Activated naive CD4-positive, alpha-beta T cell treated with anti-CD3 and anti-CD28 coated beads, Interleukin-2, amount 10 ng/mL, durations not matched to agents 7 days and 5 days (primary cell): Measurements from ENCODE around the gene REX1BD.
"Not testable (repeated sequence)": the region's sequence is repeated elsewhere in the genome, so short reads cannot be mapped to it uniquely, and the experiment has no call there.

Source experiments
- CTCF ChIA-PET: fragments of 350-600 bp; sonication (Branson Sonifier 250); formaldehyde crosslinking; loops from one replicate; lab custom pipeline; 2021; ENCODE audit warnings: antibody characterized with exemption; lab: Charles Lee
- DNase-seq: peaks from one replicate; pipeline ENCODE4 v3.0.0-alpha.2; 2020
- H3K27ac Mint-ChIP-seq: one replicate; pipeline ENCODE4 v1.8.0; 2021; ENCODE audit warnings: mild to moderate bottlenecking, moderate library complexity, mixed read lengths
- H3K27me3 Mint-ChIP-seq: one replicate; pipeline ENCODE4 v1.8.0; 2021; ENCODE audit warnings: mild to moderate bottlenecking, mixed read lengths
- H3K36me3 Mint-ChIP-seq: one replicate; pipeline ENCODE4 v1.8.0; 2021; ENCODE audit warnings: mixed read lengths
- H3K4me1 Mint-ChIP-seq: one replicate; pipeline ENCODE4 v1.8.0; 2021; ENCODE audit warnings: mixed read lengths
- H3K4me3 Mint-ChIP-seq: one replicate; pipeline ENCODE4 v1.8.0; 2021; ENCODE audit warnings: mild to moderate bottlenecking, moderate library complexity, mixed read lengths
- H3K9me3 Mint-ChIP-seq: one replicate; pipeline ENCODE4 v1.8.0; 2021; ENCODE audit warnings: mixed read lengths

The REX1BD gene

DNA sequence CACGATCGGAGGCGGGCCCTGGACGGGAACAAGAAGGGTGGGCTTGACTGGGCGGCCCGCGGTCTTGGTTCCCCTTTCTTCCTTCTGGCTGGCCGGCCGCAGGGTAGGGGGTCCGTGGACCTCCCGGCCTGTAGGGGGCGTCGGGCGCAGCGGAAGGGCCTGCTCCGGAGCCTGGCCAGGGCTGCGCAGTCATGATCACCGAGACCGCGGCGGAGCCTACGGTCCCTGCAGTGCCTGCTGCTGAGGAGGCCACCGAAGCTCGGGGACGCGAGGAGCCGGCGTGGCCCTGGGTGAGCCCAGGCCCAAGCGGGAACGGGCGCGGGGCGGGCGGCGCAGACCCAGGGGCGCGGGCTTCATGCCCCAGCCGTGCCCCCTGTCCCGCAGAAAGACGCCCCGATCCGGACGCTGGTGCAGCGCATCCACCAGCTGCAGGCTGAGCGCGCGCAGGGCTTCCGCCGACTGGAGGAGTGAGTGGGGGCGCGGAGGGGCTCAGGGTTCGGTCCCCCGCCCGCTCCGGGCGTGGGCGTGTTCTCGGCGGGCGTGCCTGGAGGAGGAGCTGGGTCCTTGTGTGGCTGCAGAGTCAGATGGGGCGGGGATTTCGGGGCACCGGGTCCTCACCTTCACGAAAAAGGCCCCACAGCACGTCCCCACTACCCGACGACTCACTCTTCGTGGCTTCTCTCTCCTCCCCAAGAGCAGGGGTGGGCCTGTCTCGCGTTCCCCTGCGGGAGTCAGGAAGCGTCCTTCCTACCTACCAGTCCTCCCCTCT, at the start of gene REX1BD:
TSS of gene REX1BD (plus strand) at position 188 of the 769 bp plus-strand sequence. CDS start at position 192, 4 bp downstream.
- H3K27ac Mint-ChIP-seq, result peak within 1 kb of the TSS; percentile 97
- CTCF ChIA-PET, result interaction anchor here (0.9 to 3.6 kb wide), 14 partner anchors 8 to 243 kb away, joined by 3 to 32 read pairs (median 6); partner anchors contain the start of genes ELL, FKBP8, KXD1 and UBA52
- H3K4me1 Mint-ChIP-seq, result peaks cover 53% of the 10 kb centered on the region
- H3K36me3 Mint-ChIP-seq, result peaks cover 15% of the 10 kb centered on the region
- H3K27me3 Mint-ChIP-seq, result peaks cover 9% of the 10 kb centered on the region
- peak within 1 kb of the TSS; percentile 77 for H3K4me3 Mint-ChIP-seq
- no peaks in the 10 kb centered on the region for H3K9me3 Mint-ChIP-seq
- DNase-seq, result peak; percentile 92

- peaks cover 25% of the 10 kb centered on the region for H3K36me3 Mint-ChIP-seq
- no peak overlapping the region for H3K4me3 Mint-ChIP-seq
- no peak for DNase-seq
- CTCF ChIA-PET, result no interaction called here
- no peak overlapping the region for H3K27ac Mint-ChIP-seq
- H3K4me1 Mint-ChIP-seq, result peaks cover 24% of the 10 kb centered on the region
- H3K27me3 Mint-ChIP-seq, result no peaks in the 10 kb centered on the region
- no peaks in the 10 kb centered on the region for H3K9me3 Mint-ChIP-seq
Observed at GRCh38 chr19:18539372-18539771, 49.2 kb upstream of the REX1BD start.

- H3K9me3 Mint-ChIP-seq, H3K27ac Mint-ChIP-seq, H3K4me3 Mint-ChIP-seq, CTCF ChIA-PET, DNase-seq, H3K27me3 Mint-ChIP-seq: not testable (repeated sequence)
- Mint-ChIP-seq H3K4me1 (peaks cover 33% of the 10 kb centered on the region), H3K36me3 (peaks cover 23% of the 10 kb centered on the region)
Observed at GRCh38 chr19:18540200-18540599, 48.4 kb upstream of the REX1BD start.

GRCh38 chr19:18541258-18541991, 47.2 kb upstream of the REX1BD start:
- peaks cover 34% of the 10 kb centered on the region for H3K4me1 Mint-ChIP-seq
- H3K9me3 Mint-ChIP-seq, result no peaks in the 10 kb centered on the region
- H3K27ac Mint-ChIP-seq, result no peak overlapping the region
- DNase-seq, result no peak
- CTCF ChIA-PET, result no interaction called here
- peaks cover 7% of the 10 kb centered on the region for H3K27me3 Mint-ChIP-seq
- H3K4me3 Mint-ChIP-seq, result peak overlapping the region; percentile 84
- peaks cover 21% of the 10 kb centered on the region for H3K36me3 Mint-ChIP-seq

- Mint-ChIP-seq H3K36me3 (peaks cover 16% of the 10 kb centered on the region), H3K4me1 (peaks cover 34% of the 10 kb centered on the region), H3K27ac (peak overlapping the region; percentile 88), H3K27me3 (peaks cover 14% of the 10 kb centered on the region), H3K4me3 (peak overlapping the region; percentile 84), H3K9me3 (no peaks in the 10 kb centered on the region)
- DNase-seq, result no peak
- CTCF ChIA-PET, result no interaction called here
Observed at GRCh38 chr19:18541992-18542940, 46.3 kb upstream of the REX1BD start.

- peaks cover 18% of the 10 kb centered on the region for H3K27me3 Mint-ChIP-seq
- H3K4me3 Mint-ChIP-seq, result peak within 1 kb of the TSS; percentile 96
- no peaks in the 10 kb centered on the region for H3K9me3 Mint-ChIP-seq
- DNase-seq, result peak; percentile 98
- CTCF ChIA-PET, result interaction anchor here (0.9 to 2.3 kb wide), 9 partner anchors 12 to 304 kb away, joined by 3 to 19 read pairs (median 3); partner anchors contain the start of genes KXD1, REX1BD and UBA52
- H3K27ac Mint-ChIP-seq, result peak within 1 kb of the TSS; percentile 99
- peaks cover 12% of the 10 kb centered on the region for H3K36me3 Mint-ChIP-seq
- peaks cover 34% of the 10 kb centered on the region for H3K4me1 Mint-ChIP-seq
Observed at GRCh38 chr19:18542941-18543813, 45.4 kb upstream of the REX1BD start, which contains the start of gene FKBP8. TSS of gene FKBP8 (minus strand) at chr19:18543573. CDS start at chr19:18541970, 1,603 bp downstream.

GRCh38 chr19:18543814-18544475, 44.7 kb upstream of the REX1BD start:
- Mint-ChIP-seq H3K4me3 (peak overlapping the region; percentile 96), H3K27ac (peak overlapping the region; percentile 99), H3K27me3 (peaks cover 25% of the 10 kb centered on the region), H3K4me1 (peaks cover 34% of the 10 kb centered on the region), H3K36me3 (peaks cover 12% of the 10 kb centered on the region), H3K9me3 (no peaks in the 10 kb centered on the region)
- CTCF ChIA-PET, result interaction anchor here (0.6 to 2.3 kb wide), 15 partner anchors 10 to 303 kb away, joined by 3 to 19 read pairs (median 3); partner anchors contain the start of genes KXD1, REX1BD and UBA52
- DNase-seq, result peak; percentile 89

GRCh38 chr19:18551631-18552030, 37.0 kb upstream of the REX1BD start:
- no peak overlapping the region for H3K27ac Mint-ChIP-seq
- H3K9me3 Mint-ChIP-seq, result no peaks in the 10 kb centered on the region
- H3K4me1 Mint-ChIP-seq, result no peaks in the 10 kb centered on the region
- CTCF ChIA-PET, result interaction anchor here (1.4 kb wide), 1 partner anchor 41 kb away, joined by 3 read pairs; no protein-coding TSS in a partner anchor
- H3K4me3 Mint-ChIP-seq, result no peak overlapping the region
- DNase-seq, result no peak
- H3K27me3 Mint-ChIP-seq, result peaks cover 34% of the 10 kb centered on the region
- no peaks in the 10 kb centered on the region for H3K36me3 Mint-ChIP-seq

DNA sequence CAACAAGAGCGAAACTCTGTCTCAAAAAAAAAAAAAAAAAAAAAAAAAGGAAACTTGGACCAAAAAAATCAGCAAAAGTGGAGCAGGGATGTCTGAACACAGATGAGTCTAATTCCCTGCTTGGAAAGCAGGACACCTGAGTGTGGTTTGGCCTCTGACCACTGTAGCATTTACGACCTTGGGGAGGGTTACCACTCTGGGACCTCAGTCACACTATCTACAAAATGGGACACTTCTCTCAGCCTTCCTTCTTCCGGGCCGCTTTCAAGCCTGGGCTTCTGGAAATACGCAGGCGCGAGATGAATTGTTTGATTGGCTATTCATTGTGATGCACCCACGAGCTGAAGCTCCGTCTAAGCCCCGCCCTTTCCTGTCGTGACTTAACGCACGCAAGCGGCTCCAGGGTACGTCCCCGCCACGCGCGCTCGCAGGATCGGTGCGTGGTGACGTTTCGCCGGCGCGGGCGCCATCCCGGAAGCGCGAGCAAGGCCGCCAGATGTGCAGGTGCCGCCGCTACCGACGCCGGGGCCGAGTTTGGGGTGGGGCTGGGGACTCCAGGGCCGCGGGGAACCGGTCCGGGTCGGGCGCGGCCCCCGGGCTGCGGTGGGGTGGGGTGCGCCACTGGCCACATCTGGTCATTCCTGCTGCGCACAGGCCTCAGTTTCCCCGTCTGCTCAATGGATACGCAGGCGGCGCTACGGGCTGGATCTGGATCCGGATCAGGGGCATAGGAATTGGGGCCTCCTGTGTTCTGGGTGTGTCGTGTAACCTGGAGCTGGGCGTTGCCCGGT, 31.0 kb upstream of the REX1BD start, which contains the start of gene KXD1:
TSS of gene KXD1 (plus strand) at position 460 of the 791 bp plus-strand sequence. CDS start 4,187 bp downstream, outside the sequence.
- peak within 1 kb of the TSS; percentile 96 for H3K27ac Mint-ChIP-seq
- peaks cover 25% of the 10 kb centered on the region for H3K4me1 Mint-ChIP-seq
- CTCF ChIA-PET, result interaction anchor here (1.3 to 3.9 kb wide), 4 partner anchors 14 to 106 kb away, joined by 4 to 14 read pairs (median 8); partner anchors contain the start of genes FKBP8 and REX1BD
- peak; percentile 99 for DNase-seq
- H3K4me3 Mint-ChIP-seq, result peak within 1 kb of the TSS; percentile 91
- H3K9me3 Mint-ChIP-seq, result no peaks in the 10 kb centered on the region
- peaks cover 3% of the 10 kb centered on the region for H3K27me3 Mint-ChIP-seq
- H3K36me3 Mint-ChIP-seq, result peaks cover 7% of the 10 kb centered on the region

DNA sequence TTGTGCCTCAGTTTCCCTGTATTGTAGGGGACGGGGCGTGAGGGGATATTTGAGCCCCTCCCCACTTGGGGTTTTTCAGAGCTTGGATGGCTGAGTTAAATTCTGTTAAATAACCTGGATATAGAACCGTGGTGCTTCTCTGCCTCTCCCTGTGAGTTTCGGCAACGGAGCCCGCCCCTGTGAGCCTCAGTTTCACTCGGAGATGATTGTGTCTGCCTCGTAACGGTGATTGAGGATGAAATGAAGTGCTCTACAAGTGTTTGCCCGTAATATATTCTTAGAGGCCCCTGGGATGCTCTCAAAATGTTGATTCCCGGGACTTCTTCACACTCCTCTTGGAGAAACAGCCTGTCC, 30.4 kb upstream of the REX1BD start:
- DNase-seq, result no peak

GRCh38 chr19:18558604-18559003, 30.0 kb upstream of the REX1BD start:
- peak overlapping the region; percentile 91 for H3K4me3 Mint-ChIP-seq
- CTCF ChIA-PET, result interaction anchor here (1.3 to 3.9 kb wide), 4 partner anchors 15 to 107 kb away, joined by 4 to 14 read pairs (median 8); partner anchors contain the start of genes FKBP8 and REX1BD
- H3K36me3 Mint-ChIP-seq, result peaks cover 11% of the 10 kb centered on the region
- no peak for DNase-seq
- peaks cover 25% of the 10 kb centered on the region for H3K4me1 Mint-ChIP-seq
- H3K9me3 Mint-ChIP-seq, result no peaks in the 10 kb centered on the region
- H3K27ac Mint-ChIP-seq, result peak overlapping the region; percentile 96
- no peaks in the 10 kb centered on the region for H3K27me3 Mint-ChIP-seq

More for the DNA sequence above, 30.4 kb upstream of the REX1BD start:
- H3K9me3 Mint-ChIP-seq, result no peaks in the 10 kb centered on the region
- peaks cover 25% of the 10 kb centered on the region for H3K4me1 Mint-ChIP-seq
- peak overlapping the region; percentile 91 for H3K4me3 Mint-ChIP-seq
- H3K27me3 Mint-ChIP-seq, result no peaks in the 10 kb centered on the region
- CTCF ChIA-PET, result interaction anchor here (1.3 to 3.9 kb wide), 4 partner anchors 14 to 107 kb away, joined by 4 to 14 read pairs (median 8); partner anchors contain the start of genes FKBP8 and REX1BD
- H3K27ac Mint-ChIP-seq, result peak overlapping the region; percentile 96
- peaks cover 10% of the 10 kb centered on the region for H3K36me3 Mint-ChIP-seq
